Erythroblast (primary cell): ENCODE results near the gene H19.
A peak's percentile ranks its signal among the peaks of the same experiment; 100 is the strongest.

Experiments
- DNase-seq, 2 experiments: peaks; one replicate each; lab custom pipeline; 2025; lab: John Stamatoyannopoulos, UW
- GATA1 ChIP-seq: IDR thresholded peaks from 2 replicates; pipeline ENCODE4 v1.6.1; 2011; ENCODE audit warnings: low read depth, mild to moderate bottlenecking, control low read depth, low read length, moderate library complexity
- POLR2A ChIP-seq: IDR thresholded peaks from 2 replicates; pipeline ENCODE4 v1.6.1; 2011; ENCODE audit warnings: mild to moderate bottlenecking, low read length

Gene H19

DNA sequence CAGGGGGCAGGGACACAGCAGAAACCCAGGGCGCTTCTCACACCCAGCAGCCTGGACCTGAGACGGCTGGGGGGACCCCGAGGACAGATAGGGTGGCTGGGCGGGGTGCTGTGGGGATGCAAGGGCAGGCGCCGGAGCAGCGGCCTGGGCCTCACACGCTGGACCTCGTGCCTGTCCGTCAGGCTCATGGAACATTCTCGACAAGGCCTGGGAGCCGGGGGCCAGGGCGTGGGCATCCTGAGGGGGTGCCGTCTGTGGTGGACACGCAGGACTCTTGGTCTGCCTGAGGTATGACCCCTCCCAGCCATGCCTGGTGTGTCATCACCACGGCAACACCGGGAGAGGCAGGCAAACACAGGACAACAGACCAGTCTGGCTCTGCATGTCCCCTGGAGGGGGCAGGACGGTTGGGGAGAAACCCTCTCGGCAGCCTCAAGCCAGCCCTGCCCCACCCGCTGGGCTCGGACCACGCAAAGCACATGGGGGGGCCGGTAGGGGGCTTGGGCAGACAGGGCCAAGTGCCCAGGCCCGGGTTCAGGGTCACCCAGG, 29.1 kb downstream of the H19 start:
- TF ChIP-seq POLR2A (no peak), GATA1 (no peak)
- DNase-seq = no peak

- no peak for DNase-seq
- TF ChIP-seq GATA1 = no peak
Observed at GRCh38 chr11:1967641-1968225, 29.9 kb downstream of the H19 start.

GRCh38 chr11:1966531-1966930, 31.1 kb downstream of the H19 start:
- no peak for DNase-seq
- TF ChIP-seq POLR2A (no peak), GATA1 (no peak)

DNA sequence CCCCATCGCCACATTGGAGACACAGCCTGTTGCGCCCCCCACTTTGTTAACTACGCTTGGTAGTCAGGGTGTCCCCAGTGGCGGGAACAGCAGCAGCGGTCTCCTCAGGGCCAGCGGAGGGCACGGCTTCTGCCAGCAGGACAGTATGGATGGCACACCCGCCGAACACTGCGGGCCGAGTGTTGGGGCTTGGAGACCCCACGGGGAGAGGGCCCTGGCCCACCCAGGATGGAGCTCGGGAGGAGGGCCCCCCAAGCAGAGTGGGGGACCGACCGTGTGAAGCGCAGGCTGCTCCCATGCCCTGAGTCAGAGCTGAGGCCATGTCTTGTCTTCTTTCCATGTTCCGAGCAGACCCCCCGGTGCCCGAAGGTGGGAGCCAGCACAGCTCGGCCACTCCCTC, 32.7 kb downstream of the H19 start:
- DNase-seq = no peak
- TF ChIP-seq GATA1 (no peak), POLR2A (no peak)

DNA sequence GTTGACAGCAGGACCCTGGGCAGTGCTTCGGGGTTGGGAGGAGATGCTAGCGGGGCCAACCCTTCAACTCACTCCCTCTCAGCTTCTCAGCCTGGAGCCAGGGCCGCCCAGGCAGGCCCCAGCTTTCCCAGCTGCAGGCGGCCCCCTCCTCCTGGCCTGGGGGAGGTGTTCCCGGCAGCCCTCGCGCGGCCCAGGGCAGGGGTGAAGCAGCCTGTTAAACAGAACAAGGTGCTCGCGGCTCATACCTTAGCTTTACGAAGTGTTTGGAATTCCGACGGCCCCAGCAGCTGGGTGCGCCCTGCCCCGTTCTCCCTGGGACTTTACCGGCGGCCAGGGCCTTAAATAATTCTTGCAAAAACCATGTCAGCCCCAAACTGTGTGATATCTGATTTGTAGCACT, 33.3 kb downstream of the H19 start:
- TF ChIP-seq GATA1 = no peak
- no peak for TF ChIP-seq POLR2A
- no peak for DNase-seq

DNA sequence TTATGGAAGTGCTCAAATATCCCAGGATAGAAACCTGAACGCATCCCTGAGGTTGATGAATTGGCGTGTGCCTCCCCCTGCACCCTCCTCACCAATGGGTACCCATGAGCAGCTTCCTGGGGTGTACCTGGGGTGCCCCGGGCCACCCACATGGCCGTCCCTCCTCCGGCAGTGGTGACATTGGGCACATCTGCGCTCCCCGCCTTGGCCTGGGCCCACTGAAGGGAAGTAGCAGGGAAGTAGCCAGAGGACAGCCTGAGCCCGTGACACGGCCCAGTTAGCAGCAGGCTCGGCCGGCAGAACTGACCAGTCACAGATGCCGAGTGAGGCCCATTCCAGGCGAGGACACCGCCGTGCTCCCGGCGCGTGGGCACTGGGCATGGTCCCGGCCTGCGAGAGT, 33.8 kb downstream of the H19 start:
- DNase-seq = no peak
- no peak for TF ChIP-seq POLR2A
- TF ChIP-seq GATA1 = no peak

- DNase-seq = no peak
- TF ChIP-seq POLR2A = no peak
- TF ChIP-seq GATA1 = no peak
Observed at GRCh38 chr11:1959786-1960185, 37.9 kb downstream of the H19 start.

DNA sequence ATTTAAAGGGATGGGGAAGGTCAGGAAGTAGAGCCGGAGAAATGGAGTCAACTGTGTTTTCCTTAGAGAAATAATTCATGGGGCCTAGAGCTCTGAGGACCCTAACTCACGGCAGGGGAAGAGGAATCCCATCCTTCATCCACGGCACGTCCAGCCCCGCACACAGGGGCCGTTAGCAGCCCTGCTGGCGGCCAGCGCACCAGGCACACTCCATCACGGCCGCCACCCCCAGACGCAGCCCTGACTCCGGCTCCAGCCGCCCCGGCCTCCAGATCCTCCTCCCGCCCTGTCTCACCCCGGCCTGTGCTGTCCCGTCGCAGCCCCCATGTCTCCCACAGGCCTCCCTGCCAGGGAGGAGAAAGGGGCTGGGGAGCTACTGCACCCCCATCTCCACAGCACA, 39.3 kb downstream of the H19 start:
- TF ChIP-seq GATA1 (no peak), POLR2A (no peak)
- DNase-seq = no peak

- DNase-seq = peak in 1 of 2 experiments; percentile 18
- no peak for TF ChIP-seq POLR2A
- TF ChIP-seq GATA1 = no peak
Observed at GRCh38 chr11:1953489-1954266, 44.0 kb downstream of the H19 start.

GRCh38 chr11:1952806-1953482, 44.7 kb downstream of the H19 start:
- no peak for TF ChIP-seq POLR2A
- no peak for TF ChIP-seq GATA1
- no peak for DNase-seq

DNA sequence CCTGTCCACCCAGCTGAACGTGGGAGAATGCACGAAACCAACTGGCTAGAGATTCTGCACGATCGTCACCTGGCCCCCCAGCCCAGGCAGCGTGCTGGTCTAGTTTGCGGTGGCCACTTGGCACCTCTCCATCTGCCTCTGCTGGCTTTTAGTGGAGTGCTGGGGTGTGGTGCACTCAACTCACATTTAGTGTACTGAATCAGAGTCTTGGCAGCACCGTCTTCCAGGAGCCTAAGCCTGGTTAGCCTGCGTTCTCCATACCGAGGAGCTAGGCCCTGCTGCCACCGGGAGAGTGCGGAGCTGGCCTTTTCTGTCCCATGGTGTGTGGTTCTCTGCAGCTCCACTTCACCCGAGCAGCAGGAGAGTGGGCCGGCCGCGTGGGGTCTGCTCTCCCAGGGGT, 47.7 kb downstream of the H19 start:
- TF ChIP-seq POLR2A (no peak), GATA1 (no peak)
- no peak for DNase-seq

- DNase-seq = no peak
- TF ChIP-seq GATA1 = no peak
- TF ChIP-seq POLR2A = no peak
Observed at GRCh38 chr11:1949302-1949701, 48.3 kb downstream of the H19 start.

GRCh38 chr11:1948389-1948788, 49.3 kb downstream of the H19 start:
- TF ChIP-seq POLR2A (no peak), GATA1 (no peak)
- no peak for DNase-seq
